Kidney epithelial cell (primary cell): ENCODE data around the gene HMG20B. TPM values are rescaled to one million over a fixed set of nuclear protein-coding genes. Genes with fewer than 3 reads are reported as not detected.

ENCODE experiments used
- DNase-seq: peaks from one replicate; pipeline ENCODE4 v3.0.0-alpha.2; 2010; ENCODE audit warnings: low read depth
- H3K27me3 ChIP-seq: 2 replicates; pipeline ENCODE4 v1.6.0; 2011; ENCODE audit warnings: low read length; ENCODE audit not compliant: control insufficient read depth, insufficient read depth
- H3K36me3 ChIP-seq: 2 replicates; pipeline ENCODE4 v1.5.1; 2011; ENCODE audit warnings: low read length; ENCODE audit not compliant: control insufficient read depth, insufficient read depth
- H3K4me3 ChIP-seq: 2 replicates; pipeline ENCODE4 v1.5.1; 2011; ENCODE audit warnings: low read depth, mild to moderate bottlenecking, control low read depth, low read length
- total RNA-seq: library from RNA; depleted of rRNA; stranded (reverse); fragments of >200 nt; gene quantifications from 2 replicates; pipeline ENCODE4 v1.2.3, GENCODE V29; 2015
- TF ChIP-seq, protein P1 (sequence below): IDR thresholded peaks from 2 replicates; pipeline ENCODE4 v1.5.1; 2011; ENCODE audit warnings: mild to moderate bottlenecking, moderate library complexity, low read length, control low read depth, inconsistent platforms; ENCODE audit not compliant: insufficient read depth, poor library complexity, severe bottlenecking

The HMG20B gene
- total RNA-seq, 1 donor from 2014 or later: 84.5 TPM

DNA sequence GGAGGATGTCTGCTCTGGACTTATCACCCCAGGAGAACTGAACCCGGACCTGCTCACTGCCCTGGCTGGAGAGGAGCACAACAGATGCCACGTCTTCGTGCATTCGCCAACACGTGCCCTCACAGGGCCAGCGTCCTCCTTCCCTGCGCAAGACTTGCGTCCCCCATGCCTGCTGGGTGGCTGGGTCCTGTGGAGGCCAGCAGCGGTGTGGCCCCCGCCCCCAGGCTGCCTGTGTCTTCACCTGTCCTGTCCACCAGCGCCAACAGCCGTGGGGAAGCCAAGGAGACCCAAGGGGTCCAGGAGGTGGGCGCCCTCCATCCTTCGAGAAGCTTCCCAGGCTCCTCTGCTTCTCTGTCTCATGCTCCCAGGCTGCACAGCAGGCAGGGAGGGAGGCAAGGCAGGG is 37.2 kb upstream of the HMG20B start:
- H3K4me3 ChIP-seq: no peak overlapping the region
- no peak for DNase-seq
- no peaks in the 10 kb centered on the region for H3K27me3 ChIP-seq
- peaks cover 3% of the 10 kb centered on the region for H3K36me3 ChIP-seq
- TF ChIP-seq, protein P1, sequence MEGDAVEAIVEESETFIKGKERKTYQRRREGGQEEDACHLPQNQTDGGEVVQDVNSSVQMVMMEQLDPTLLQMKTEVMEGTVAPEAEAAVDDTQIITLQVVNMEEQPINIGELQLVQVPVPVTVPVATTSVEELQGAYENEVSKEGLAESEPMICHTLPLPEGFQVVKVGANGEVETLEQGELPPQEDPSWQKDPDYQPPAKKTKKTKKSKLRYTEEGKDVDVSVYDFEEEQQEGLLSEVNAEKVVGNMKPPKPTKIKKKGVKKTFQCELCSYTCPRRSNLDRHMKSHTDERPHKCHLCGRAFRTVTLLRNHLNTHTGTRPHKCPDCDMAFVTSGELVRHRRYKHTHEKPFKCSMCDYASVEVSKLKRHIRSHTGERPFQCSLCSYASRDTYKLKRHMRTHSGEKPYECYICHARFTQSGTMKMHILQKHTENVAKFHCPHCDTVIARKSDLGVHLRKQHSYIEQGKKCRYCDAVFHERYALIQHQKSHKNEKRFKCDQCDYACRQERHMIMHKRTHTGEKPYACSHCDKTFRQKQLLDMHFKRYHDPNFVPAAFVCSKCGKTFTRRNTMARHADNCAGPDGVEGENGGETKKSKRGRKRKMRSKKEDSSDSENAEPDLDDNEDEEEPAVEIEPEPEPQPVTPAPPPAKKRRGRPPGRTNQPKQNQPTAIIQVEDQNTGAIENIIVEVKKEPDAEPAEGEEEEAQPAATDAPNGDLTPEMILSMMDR: no peak

DNA sequence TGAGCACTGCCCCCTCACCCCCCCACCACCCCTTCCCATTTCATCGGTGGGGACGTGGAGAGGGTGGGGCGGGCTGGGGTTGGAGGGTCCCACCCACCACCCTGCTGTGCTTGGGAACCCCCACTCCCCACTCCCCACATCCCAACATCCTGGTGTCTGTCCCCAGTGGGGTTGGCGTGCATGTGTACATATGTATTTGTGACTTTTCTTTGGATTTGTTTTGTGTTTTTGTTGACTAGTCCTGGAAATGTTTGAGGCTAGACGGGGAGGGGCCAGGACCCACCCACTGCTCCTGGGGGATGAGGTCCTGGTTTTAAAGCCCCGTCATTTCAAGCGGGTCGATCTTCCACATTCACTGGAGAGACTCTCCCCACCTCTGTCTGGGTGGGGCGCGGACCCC is 36.8 kb upstream of the HMG20B start:
- no peaks in the 10 kb centered on the region for H3K27me3 ChIP-seq
- TF ChIP-seq, protein P1: no peak
- DNase-seq: no peak
- no peak overlapping the region for H3K4me3 ChIP-seq
- H3K36me3 ChIP-seq: peaks cover 3% of the 10 kb centered on the region

DNA sequence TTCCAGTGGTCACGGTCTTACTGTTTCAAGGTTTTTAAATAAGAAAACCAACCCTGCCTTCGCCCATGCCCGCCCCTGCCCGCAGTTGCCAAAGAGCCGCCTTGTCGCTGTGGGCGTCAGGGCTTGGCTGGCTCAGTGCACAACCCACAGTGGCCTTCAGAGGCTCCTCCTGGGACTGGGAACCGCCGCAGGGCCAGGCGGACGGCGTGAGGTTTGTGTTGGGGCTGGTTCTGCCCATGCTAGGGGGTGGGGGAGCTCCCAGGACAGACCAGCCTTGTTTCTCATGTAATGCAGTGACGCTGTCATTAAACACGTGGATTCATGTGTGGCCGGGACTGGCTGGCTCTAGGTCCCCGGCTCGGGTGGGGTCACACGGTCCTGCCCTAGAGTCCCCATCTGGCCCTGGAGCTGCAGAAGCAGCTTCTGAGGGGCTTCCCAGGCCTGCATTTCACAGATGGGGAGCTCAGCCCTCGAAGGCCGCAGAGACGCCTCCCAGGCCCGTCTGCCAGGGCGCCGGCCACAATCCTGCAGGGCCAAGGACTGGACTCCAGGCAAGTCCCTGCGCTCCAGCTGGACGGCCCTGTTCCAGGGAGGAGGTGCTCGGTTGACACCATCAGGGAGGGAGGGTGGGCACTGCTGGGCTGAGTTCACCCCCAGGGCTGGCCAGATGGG is 36.2 kb upstream of the HMG20B start:
- Histone ChIP-seq H3K4me3 (no peak overlapping the region), H3K27me3 (no peaks in the 10 kb centered on the region), H3K36me3 (peaks cover 3% of the 10 kb centered on the region)
- no peak for DNase-seq
- TF ChIP-seq, protein P1: no peak

DNA sequence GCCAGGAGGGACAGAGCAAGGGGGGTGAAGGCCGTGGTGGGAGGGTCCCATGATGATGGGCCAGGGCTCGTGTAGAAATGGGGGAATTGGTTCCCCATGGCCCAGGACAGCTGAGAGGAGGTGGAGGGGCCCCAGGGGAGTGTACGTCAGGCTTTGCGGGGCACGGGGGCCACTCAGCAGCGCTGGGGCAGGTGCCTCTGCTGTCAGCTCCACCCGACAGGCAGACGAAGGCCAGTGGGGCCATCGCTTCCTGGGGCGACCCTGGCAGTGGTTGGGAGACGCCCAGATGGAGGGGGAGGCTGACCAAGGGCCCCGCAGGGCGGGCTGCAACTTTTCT is 35.7 kb upstream of the HMG20B start:
- H3K4me3 ChIP-seq: no peak overlapping the region
- TF ChIP-seq, protein P1: no peak
- H3K27me3 ChIP-seq: no peaks in the 10 kb centered on the region

DNA sequence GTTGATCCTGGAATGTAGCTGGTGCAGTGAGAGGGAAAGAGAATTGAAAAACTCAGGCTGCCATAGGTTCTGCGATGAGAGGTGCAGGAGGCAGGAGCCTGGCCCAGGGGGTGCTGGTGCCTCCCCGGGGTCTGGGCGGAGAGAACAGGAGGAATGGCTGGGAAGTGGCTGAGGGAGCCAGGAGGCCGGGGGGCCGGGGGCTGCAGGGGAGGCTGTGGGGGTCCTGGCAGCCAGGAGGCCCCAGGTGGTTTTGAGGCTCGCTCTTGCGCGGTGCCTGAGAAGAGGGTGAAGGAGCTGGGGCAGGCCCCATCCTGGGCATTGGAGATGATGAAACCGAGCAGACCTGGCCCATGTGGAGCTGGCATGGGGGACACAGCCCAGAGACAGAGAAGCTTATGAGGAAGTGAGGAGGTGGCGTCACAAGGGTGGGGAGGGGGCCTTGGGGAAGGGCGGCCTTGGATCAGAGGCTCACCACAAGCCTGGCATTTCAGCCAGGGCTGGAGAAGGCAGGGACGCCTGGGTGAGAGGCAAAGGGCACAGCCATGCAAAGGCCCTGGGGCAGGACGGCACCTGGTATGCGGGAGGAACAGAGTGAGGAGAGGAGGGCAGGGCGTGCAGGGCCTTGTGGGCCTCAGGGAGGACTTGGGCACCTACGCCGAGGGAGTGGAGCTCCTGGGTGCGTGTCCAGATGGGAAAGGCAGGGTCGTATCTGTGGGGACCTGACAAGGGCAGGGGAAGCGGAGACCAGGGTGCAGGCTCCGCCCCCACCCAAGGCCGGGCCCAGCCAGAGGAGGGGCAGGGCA is 35.1 kb upstream of the HMG20B start:
- Histone ChIP-seq H3K4me3 (no peak overlapping the region), H3K27me3 (no peaks in the 10 kb centered on the region), H3K36me3 (peaks cover 2% of the 10 kb centered on the region)
- TF ChIP-seq, protein P1: no peak
- no peak for DNase-seq

More for the DNA sequence above, 35.7 kb upstream of the HMG20B start:
- no peak for DNase-seq
- H3K36me3 ChIP-seq: peaks cover 3% of the 10 kb centered on the region
